GM18868 (cell line): ENCODE measurements around the gene ARHGEF16.

Experiments
- ATAC-seq: cut with Tn5 transposase; IDR thresholded peaks from one replicate; pipeline ENCODE4 v1.9.1; 2021; ENCODE audit warnings: mild to moderate bottlenecking, moderate library complexity; ENCODE audit not compliant: unreplicated experiment

The ARHGEF16 gene

GRCh38 chr1:3455670-3456448 is 1.4 kb downstream of the ARHGEF16 start:
- no peak for ATAC-seq

GRCh38 chr1:3456449-3456963 is 2.0 kb downstream of the ARHGEF16 start:
- no peak for ATAC-seq

- ATAC-seq: no peak
Observed at GRCh38 chr1:3456964-3457909, 2.8 kb downstream of the ARHGEF16 start.

- no peak for ATAC-seq
Observed at GRCh38 chr1:3457910-3458883, 3.7 kb downstream of the ARHGEF16 start.

GRCh38 chr1:3459051-3459908 is 4.8 kb downstream of the ARHGEF16 start:
- no peak for ATAC-seq

- no peak for ATAC-seq
Observed at GRCh38 chr1:3459940-3460671, 5.6 kb downstream of the ARHGEF16 start.

GRCh38 chr1:3460672-3461131 is 6.2 kb downstream of the ARHGEF16 start:
- no peak for ATAC-seq

- no peak for ATAC-seq
Observed at GRCh38 chr1:3461238-3461933, 6.9 kb downstream of the ARHGEF16 start.

- ATAC-seq: no peak
Observed at GRCh38 chr1:3461934-3462275, 7.4 kb downstream of the ARHGEF16 start.

GRCh38 chr1:3462356-3463012 is 8.0 kb downstream of the ARHGEF16 start:
- no peak for ATAC-seq

- ATAC-seq: no peak
Observed at GRCh38 chr1:3463013-3463385, 8.5 kb downstream of the ARHGEF16 start.

GRCh38 chr1:3463408-3463863 is 9.0 kb downstream of the ARHGEF16 start:
- no peak for ATAC-seq

- no peak for ATAC-seq
Observed at GRCh38 chr1:3463891-3464648, 9.6 kb downstream of the ARHGEF16 start.

GRCh38 chr1:3464649-3465025 is 10.2 kb downstream of the ARHGEF16 start:
- no peak for ATAC-seq

- no peak for ATAC-seq
Observed at GRCh38 chr1:3465091-3465934, 10.8 kb downstream of the ARHGEF16 start.

GRCh38 chr1:3465935-3466321 is 11.5 kb downstream of the ARHGEF16 start:
- no peak for ATAC-seq
